Muscle of leg (tissue), 11 donors: ENCODE measurements around the gene ESAM. TPM values are rescaled to one million over a fixed set of nuclear protein-coding genes. Genes with fewer than 3 reads are reported as not detected.

Source experiments
- DNase-seq: peaks from one replicate; pipeline ENCODE4 v3.0.0; 2013
- H3K27ac ChIP-seq: one replicate; pipeline ENCODE4 v1.5.1; 2013; ENCODE audit warnings: mild to moderate bottlenecking, low read length, control low read depth
- H3K27me3 ChIP-seq: one replicate; pipeline ENCODE4 v1.6.1; 2013; ENCODE audit warnings: low read length; ENCODE audit not compliant: control insufficient read depth, insufficient read depth
- H3K36me3 ChIP-seq: one replicate; pipeline ENCODE4 v1.6.1; 2013; ENCODE audit warnings: low read length; ENCODE audit not compliant: control insufficient read depth, insufficient read depth
- H3K4me1 ChIP-seq: one replicate; pipeline ENCODE4 v1.6.1; 2013; ENCODE audit warnings: low read length; ENCODE audit not compliant: control insufficient read depth, insufficient read depth
- H3K4me3 ChIP-seq: one replicate; pipeline ENCODE4 v1.5.1; 2013; ENCODE audit warnings: low read length, control low read depth
- H3K9me3 ChIP-seq: replicated peaks from 2 replicates; pipeline ENCODE4 v1.6.1; 2013; ENCODE audit warnings: low read depth, low read length; ENCODE audit not compliant: control insufficient read depth
- WGBS: methylation state at CpG from one replicate; pipeline ENCODE4 v1.1.5; 2013; ENCODE audit warnings: missing lambda C conversion rate; ENCODE audit not compliant: insufficient coverage; 5-methylcytosine and 5-hydroxymethylcytosine counted together
- polyA plus RNA-seq, 8 donors: library from polyadenylated mRNA; unstranded; fragments of 120-200 nt; gene quantifications; one replicate each; pipeline versions ENCODE4 v1.2.1 to v1.2.3, GENCODE V29; 2013; ENCODE audit warnings: inconsistent platforms in 1 of 8, low replicate concordance in 1 of 8; ENCODE audit not compliant: insufficient read length in 8 of 8, insufficient read depth in 1 of 8
- total RNA-seq: library from RNA; stranded (reverse); fragments of 120-200 nt; gene quantifications from one replicate; pipeline ENCODE4 v1.2.4, GENCODE V29; 2013

ESAM gene
- total and polyA plus RNA-seq, 9 donors = 18.0 to 70.3 (median 58.4) TPM

DNA sequence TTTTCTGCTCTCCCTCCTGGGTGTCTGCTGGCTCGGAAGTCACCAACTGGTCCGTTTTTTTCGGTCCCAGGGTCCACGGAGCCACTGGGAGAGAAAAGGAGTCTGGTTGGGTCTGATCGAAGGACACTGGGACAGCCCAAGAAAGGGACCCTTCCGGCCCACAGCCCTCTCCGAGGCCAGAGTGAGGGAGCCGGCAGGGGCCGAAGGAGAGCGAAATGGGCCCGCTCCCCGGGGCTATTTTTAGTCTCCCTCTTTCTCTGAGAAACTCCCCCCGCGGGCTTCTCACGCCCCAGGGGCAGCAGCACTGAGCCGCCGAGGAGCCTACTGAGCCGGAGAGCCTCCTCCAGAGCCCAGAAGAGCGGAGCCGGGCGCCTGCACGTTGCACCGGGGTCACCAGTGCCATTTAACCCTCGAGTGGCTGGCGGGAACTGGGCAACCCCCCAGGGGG, 1.9 kb downstream of the ESAM start:
- no peaks in the 10 kb centered on the region for H3K9me3 ChIP-seq
- peaks cover 44% of the 10 kb centered on the region for H3K4me1 ChIP-seq
- peaks cover 76% of the 10 kb centered on the region for H3K27me3 ChIP-seq
- H3K4me3 ChIP-seq = peak overlapping the region; percentile 51
- H3K27ac ChIP-seq = peak overlapping the region; percentile 86
- 2% methylated on average over 25 of the region's 25 CpGs for WGBS
- peak; percentile 28 for DNase-seq
- peaks cover 9% of the 10 kb centered on the region for H3K36me3 ChIP-seq

DNA sequence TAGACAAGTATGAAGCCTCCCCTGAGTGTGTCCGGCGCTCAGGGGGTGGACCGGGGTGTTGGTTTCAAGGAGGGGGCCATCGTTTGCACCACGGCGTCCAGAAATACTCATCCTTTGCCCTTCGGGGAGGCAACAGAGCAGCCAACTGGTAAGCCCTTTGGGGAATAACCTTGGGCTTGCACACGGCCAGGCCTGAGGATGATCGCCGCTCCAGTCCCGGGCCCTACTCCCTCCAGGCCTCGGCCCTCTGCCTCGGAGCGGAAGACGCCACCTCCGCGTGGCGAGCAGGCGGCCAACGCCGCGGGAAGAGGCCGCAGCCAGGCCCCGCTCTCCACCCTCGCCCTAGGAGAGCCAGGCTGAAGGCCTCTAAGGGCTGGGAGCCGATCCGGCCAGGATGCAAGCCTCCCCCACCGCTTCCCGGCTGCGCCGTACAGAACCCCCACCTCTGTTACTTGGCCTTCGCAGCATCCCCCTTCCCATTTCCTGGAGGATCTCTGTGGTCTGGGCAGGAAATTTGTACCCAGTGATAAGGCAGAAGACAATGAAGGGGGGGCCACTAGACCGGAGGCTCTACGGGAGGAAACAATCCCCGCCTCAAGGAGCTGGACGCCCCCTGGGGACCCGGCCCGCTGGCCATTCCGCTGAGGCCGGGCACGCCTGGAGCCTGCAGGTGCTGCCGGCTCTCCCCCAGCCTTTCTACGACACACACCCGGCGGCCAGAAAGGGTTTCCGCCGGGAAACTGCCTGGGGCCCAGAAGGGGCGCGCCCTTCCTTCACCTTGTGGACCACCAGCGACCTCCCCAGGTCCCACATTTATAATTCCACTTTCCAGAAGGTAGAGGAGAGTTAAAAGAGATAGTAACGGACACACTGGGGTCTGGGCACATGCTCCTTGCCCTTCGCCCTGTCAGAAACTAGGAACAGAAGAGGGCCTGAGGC, 2.6 kb downstream of the ESAM start:
- 4% methylated on average over 39 of the region's 52 CpGs for WGBS
- peak overlapping the region; percentile 86 for H3K27ac ChIP-seq
- H3K36me3 ChIP-seq = peaks cover 4% of the 10 kb centered on the region
- peaks cover 80% of the 10 kb centered on the region for H3K27me3 ChIP-seq
- H3K9me3 ChIP-seq = no peaks in the 10 kb centered on the region
- H3K4me3 ChIP-seq = peak overlapping the region; percentile 51
- H3K4me1 ChIP-seq = peaks cover 44% of the 10 kb centered on the region
- DNase-seq = peak; percentile 70

DNA sequence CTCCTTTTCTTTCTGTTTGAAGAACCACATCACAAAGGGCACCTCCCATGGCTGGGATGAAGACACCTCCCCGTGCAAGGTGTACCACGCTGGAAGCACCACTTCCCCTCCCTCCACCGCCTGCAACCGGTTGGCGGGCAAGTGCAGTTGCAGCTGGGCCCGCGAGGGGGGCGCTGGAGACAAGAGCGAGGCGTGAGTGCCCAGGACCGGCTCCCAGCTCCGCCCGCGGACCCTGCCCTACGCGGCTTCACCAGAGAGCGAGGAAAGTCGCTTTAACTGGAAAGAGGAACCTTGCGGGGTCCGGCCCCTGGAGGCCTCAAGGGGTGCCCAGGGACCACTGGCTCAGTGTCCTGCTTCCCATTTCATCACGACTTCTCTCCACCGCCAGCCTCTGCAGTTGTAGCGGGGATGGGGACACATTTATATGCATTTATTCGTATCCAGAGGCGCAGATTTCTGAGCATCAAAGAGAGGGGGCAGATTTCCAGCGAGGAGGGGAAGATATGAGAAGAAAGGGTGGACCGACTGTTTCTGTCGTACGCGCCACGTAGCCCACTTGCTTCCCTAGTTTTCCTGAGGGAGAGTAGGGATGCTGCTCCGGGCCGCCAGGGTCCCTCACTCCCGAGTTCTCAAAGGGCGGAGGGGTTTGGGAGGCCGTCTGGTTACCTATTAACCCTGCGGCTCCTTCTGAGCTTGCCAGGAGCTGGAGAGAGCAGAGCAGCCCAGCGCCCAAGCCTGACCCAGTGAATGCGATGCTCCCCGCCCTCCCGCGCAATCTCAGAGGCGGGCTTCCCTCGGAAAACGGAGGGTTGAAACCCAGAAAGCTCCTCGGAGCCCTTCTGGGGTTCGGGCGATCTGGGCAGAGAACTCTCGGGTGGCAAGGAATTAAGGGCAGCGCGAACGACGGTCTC, 3.5 kb downstream of the ESAM start:
- H3K36me3 ChIP-seq = no peaks in the 10 kb centered on the region
- DNase-seq = peak; percentile 72
- no peaks in the 10 kb centered on the region for H3K9me3 ChIP-seq
- peak overlapping the region; percentile 72 for H3K27ac ChIP-seq
- 2% methylated on average over 48 of the region's 53 CpGs for WGBS
- peaks cover 89% of the 10 kb centered on the region for H3K27me3 ChIP-seq
- peak overlapping the region; percentile 51 for H3K4me3 ChIP-seq
- H3K4me1 ChIP-seq = peaks cover 43% of the 10 kb centered on the region

DNA sequence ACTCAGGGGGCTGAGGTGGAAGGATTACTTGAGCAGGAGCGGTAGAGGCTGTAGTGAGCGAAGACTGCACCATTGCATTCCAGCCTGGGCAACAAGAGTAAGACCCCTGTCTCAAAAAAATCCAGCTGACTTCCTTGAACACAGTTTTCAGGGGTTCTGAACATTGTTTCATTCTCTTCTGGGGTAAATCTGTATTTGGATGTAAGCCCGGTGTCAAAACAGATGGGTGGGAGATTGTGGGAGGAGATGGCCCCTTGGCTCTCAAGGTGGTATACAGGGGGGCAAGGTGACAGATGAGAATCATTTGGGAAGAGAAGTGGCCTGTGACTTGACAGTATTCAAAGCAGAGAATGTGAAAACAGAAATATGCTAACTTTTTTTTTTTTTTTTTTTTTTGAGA, 4.8 kb downstream of the ESAM start:
- H3K9me3 ChIP-seq = no peaks in the 10 kb centered on the region
- H3K27me3 ChIP-seq = peaks cover 91% of the 10 kb centered on the region
- DNase-seq = no peak
- H3K27ac ChIP-seq = no peak overlapping the region
- no peaks in the 10 kb centered on the region for H3K36me3 ChIP-seq
- H3K4me3 ChIP-seq = no peak overlapping the region
- peaks cover 36% of the 10 kb centered on the region for H3K4me1 ChIP-seq
- 50% methylated on average over 3 of the region's 3 CpGs for WGBS

DNA sequence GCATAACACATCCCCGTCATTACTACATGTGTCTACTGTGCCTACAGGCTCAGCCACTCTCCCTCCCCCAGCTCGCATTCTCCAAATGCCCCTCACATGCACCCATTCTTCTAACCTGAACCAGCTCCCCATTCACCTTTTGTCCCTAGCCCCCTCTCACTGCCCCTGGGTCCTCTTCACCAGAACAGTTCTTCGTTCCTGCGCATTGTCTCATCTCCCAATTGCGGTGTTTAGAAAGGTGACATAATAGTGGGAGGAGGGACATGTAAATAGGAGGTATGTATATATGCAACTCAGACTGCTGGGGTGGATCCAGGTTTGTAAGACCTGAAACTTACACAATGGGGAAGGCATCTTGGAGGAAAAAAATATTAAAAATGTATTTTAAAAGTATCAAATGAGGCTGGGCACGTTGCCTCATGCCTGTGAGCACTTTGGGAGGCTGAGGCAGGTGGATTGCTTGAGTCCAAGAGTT, 5.3 kb downstream of the ESAM start:
- H3K4me3 ChIP-seq = no peak overlapping the region
- H3K4me1 ChIP-seq = peaks cover 33% of the 10 kb centered on the region
- peaks cover 92% of the 10 kb centered on the region for H3K27me3 ChIP-seq
- DNase-seq = no peak
- no peak overlapping the region for H3K27ac ChIP-seq
- 15% methylated on average over 5 of the region's 6 CpGs for WGBS
- H3K9me3 ChIP-seq = no peaks in the 10 kb centered on the region
- no peaks in the 10 kb centered on the region for H3K36me3 ChIP-seq

DNA sequence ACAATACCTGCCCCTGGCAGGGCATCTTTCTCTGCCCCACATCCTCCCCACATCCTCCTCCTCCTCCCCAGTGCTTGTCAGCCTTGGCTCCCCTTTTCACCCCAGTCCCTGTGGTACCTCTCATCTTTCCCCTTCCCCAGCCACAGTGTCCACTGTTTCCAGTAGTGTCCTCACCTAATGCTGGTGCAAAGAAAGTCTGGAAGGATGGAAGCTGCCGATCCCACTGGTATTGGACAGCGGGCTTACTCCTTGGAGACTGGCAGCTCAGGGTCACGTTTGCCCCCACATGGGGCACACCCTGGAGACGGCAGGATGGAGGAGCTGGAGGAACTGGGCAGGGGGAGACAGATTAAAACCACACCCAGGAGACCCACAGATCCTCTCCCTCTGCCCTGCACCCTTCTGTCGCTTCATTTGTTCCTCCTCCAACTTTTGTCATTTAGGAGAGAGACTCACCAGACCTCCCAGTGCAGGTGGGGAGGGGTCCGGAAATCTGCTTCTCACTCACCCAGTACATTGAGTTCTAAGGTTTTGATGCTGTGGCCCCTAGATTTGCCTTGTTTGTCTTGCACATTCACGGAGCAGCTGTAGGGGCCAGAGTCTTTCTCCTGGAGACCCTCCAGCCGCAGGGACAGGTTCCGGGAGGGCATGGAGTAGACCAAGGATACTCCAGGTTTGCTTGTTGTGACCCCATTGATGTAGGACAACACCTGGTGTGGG, 5.9 kb downstream of the ESAM start:
- H3K4me1 ChIP-seq = peaks cover 31% of the 10 kb centered on the region
- peaks cover 92% of the 10 kb centered on the region for H3K27me3 ChIP-seq
- H3K36me3 ChIP-seq = no peaks in the 10 kb centered on the region
- no peak for DNase-seq
- no peak overlapping the region for H3K27ac ChIP-seq
- no peak overlapping the region for H3K4me3 ChIP-seq
- H3K9me3 ChIP-seq = no peaks in the 10 kb centered on the region
- WGBS = 24% methylated on average over 2 of the region's 9 CpGs

DNA sequence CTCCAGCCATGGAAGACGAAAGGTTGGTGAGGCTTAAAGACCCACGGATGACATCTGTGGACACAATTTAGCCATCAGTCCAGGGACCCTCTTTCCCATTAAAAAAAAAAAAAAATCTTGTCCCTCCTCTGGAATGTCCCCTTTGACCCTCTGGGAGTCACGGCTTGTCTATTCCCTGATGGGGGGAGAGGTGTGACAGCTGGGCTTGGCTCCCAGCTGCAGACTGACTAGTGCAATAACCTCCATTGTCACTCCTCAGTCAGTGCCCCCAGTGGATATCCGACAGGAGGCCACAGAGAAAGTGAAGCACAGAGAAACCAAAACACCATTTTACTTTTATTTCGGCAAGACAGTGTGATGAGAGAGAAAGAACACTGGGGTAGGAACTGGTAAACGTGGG, 7.4 kb downstream of the ESAM start:
- WGBS = 0% methylated on average over 1 of the region's 6 CpGs
- no peaks in the 10 kb centered on the region for H3K36me3 ChIP-seq
- H3K4me1 ChIP-seq = peaks cover 23% of the 10 kb centered on the region

DNA sequence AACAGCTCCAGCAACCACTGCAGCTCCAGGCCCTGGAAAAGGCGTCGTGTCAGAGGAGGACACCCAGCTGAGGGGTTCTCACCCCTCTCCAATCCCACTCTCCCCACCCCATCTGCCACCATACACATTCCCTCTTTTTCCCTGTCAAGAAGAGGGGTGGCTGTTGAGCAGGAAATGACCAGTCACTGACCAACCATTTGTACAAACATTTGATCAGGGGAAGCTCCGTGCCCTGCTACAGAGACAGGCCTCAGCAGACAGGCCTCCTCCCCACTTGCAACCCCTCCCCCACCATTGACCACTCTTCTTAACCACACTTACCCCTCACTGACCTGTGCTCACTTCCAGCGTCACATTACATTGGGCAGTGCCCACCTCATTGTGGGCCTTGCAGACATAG, 7.8 kb downstream of the ESAM start:
- no peak overlapping the region for H3K4me3 ChIP-seq
- DNase-seq = no peak
- H3K4me1 ChIP-seq = peaks cover 19% of the 10 kb centered on the region
- WGBS = 45% methylated on average over 1 of the region's 4 CpGs
- H3K27me3 ChIP-seq = peaks cover 92% of the 10 kb centered on the region
- no peaks in the 10 kb centered on the region for H3K9me3 ChIP-seq
- no peak overlapping the region for H3K27ac ChIP-seq
- no peaks in the 10 kb centered on the region for H3K36me3 ChIP-seq

More for the DNA sequence above, 7.4 kb downstream of the ESAM start:
- H3K27ac ChIP-seq = no peak overlapping the region
- H3K9me3 ChIP-seq = no peaks in the 10 kb centered on the region
- no peak for DNase-seq
- H3K27me3 ChIP-seq = peaks cover 92% of the 10 kb centered on the region
- H3K4me3 ChIP-seq = no peak overlapping the region

DNA sequence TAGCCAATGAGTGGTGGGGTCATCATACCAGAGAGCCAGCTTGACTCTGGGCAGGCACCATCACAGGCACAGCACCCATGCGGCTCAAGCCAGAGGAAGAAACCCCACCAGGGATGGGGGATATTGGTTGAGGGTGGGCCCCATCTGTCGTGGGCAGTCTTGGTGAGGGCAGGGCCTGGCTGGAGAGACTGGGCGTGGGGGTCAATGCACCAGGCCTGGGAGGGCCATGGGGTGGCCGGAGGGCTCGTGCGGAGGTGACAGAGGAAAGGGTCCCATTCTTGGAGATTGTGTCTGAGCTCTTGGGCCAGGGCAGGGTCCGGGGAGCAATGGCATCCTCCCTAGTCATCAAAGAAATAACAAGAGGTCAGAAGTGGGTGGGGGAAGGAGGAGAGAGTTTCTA, 8.5 kb downstream of the ESAM start:
- Histone ChIP-seq H3K4me1 (peaks cover 13% of the 10 kb centered on the region), H3K36me3 (no peaks in the 10 kb centered on the region), H3K27ac (no peak overlapping the region), H3K4me3 (no peak overlapping the region), H3K27me3 (peaks cover 92% of the 10 kb centered on the region), H3K9me3 (no peaks in the 10 kb centered on the region)
- no peak for DNase-seq
- WGBS = 78% methylated on average over 5 of the region's 7 CpGs
